KMS-11 (cell line): ENCODE measurements around the gene SDK1.

Source experiments
- H2AFZ ChIP-seq: fragments of 200-600 bp; sonication (generic); 2 replicates; pipeline ENCODE4 v1.6.1; 2016; ENCODE audit warnings: antibody characterized with exemption, mixed run types, low read depth
- H3K27ac ChIP-seq: fragments of 200-600 bp; sonication (generic); 2 replicates; pipeline ENCODE4 v1.6.1; 2016; ENCODE audit warnings: mild to moderate bottlenecking, mixed run types
- H3K27me3 ChIP-seq: fragments of 200-600 bp; sonication (generic); 2 replicates; pipeline ENCODE4 v1.6.1; 2017; ENCODE audit warnings: mild to moderate bottlenecking, low read depth, mixed run types, moderate library complexity; ENCODE audit not compliant: insufficient read depth
- H3K36me3 ChIP-seq: fragments of 200-600 bp; sonication (generic); 2 replicates; pipeline ENCODE4 v1.6.1; 2017; ENCODE audit warnings: mild to moderate bottlenecking, mixed run types; ENCODE audit not compliant: insufficient read depth
- H3K4me1 ChIP-seq: fragments of 200-600 bp; sonication (generic); 2 replicates; pipeline ENCODE4 v1.6.1; 2016; ENCODE audit warnings: mild to moderate bottlenecking, low read depth, mixed run types; ENCODE audit not compliant: poor library complexity, severe bottlenecking
- H3K4me2 ChIP-seq: fragments of 200-600 bp; sonication (generic); 2 replicates; pipeline ENCODE4 v1.7.0; 2016; ENCODE audit warnings: mild to moderate bottlenecking, mixed run types
- H3K4me3 ChIP-seq: fragments of 200-600 bp; sonication (generic); IDR thresholded peaks from 2 replicates; pipeline ENCODE4 v1.6.1; 2017; ENCODE audit warnings: low read depth, low read length, mixed read lengths; ENCODE audit not compliant: insufficient read depth
- H3K79me2 ChIP-seq: fragments of 200-600 bp; sonication (generic); 2 replicates; pipeline ENCODE4 v1.6.1; 2016; ENCODE audit warnings: low read depth, mixed run types; ENCODE audit not compliant: insufficient read depth
- H3K9ac ChIP-seq: fragments of 200-600 bp; sonication (generic); 2 replicates; pipeline ENCODE4 v1.6.1; 2016; ENCODE audit warnings: mild to moderate bottlenecking, mixed run types
- H4K20me1 ChIP-seq: fragments of 200-600 bp; sonication (generic); 2 replicates; pipeline ENCODE4 v1.6.1; 2016; ENCODE audit warnings: mild to moderate bottlenecking, mixed run types; ENCODE audit not compliant: insufficient read depth
- CTCF ChIP-seq: fragments of 200-600 bp; sonication (generic); conservative IDR thresholded peaks from 2 replicates; pipeline ENCODE4 v1.6.1; 2017; ENCODE audit warnings: low read depth, mild to moderate bottlenecking, antibody characterized with exemption, low read length, moderate library complexity, mixed read lengths

SDK1 gene

GRCh38 chr7:4169455-4169854 lies 868.4 kb downstream of the SDK1 start:
- H3K27ac ChIP-seq, result no peak overlapping the region
- H3K4me1 ChIP-seq, result no peaks in the 10 kb centered on the region
- peaks cover 4% of the 10 kb centered on the region; the same call in 1 of the 2 replicates for H3K27me3 ChIP-seq
- no peaks in the 10 kb centered on the region for H3K36me3 ChIP-seq
- H4K20me1 ChIP-seq, result no peaks in the 10 kb centered on the region
- H3K4me2 ChIP-seq, result no peak overlapping the region
- TF ChIP-seq CTCF, result no peak
- no peak overlapping the region for H3K9ac ChIP-seq
- H2AFZ ChIP-seq, result no peak overlapping the region
- no peaks in the 10 kb centered on the region for H3K79me2 ChIP-seq
- H3K4me3 ChIP-seq, result no peak overlapping the region

- H4K20me1 ChIP-seq, result no peaks in the 10 kb centered on the region
- no peaks in the 10 kb centered on the region for H3K79me2 ChIP-seq
- no peak overlapping the region for H3K27ac ChIP-seq
- no peak for TF ChIP-seq CTCF
- H3K36me3 ChIP-seq, result no peaks in the 10 kb centered on the region
- H3K4me1 ChIP-seq, result no peaks in the 10 kb centered on the region
- no peak overlapping the region for H3K4me2 ChIP-seq
- H3K9ac ChIP-seq, result no peak overlapping the region
- no peak overlapping the region for H3K4me3 ChIP-seq
- H3K27me3 ChIP-seq, result peaks cover 4% of the 10 kb centered on the region; the same call in 1 of the 2 replicates
- H2AFZ ChIP-seq, result no peak overlapping the region
Measured at GRCh38 chr7:4170997-4171786, 870.1 kb downstream of the SDK1 start.

GRCh38 chr7:4172883-4173282 lies 871.8 kb downstream of the SDK1 start:
- TF ChIP-seq CTCF, result no peak
- no peak overlapping the region for H3K27ac ChIP-seq
- H4K20me1 ChIP-seq, result no peaks in the 10 kb centered on the region

GRCh38 chr7:4173615-4174014 lies 872.6 kb downstream of the SDK1 start:
- no peak overlapping the region for H2AFZ ChIP-seq
- H3K79me2 ChIP-seq, result no peaks in the 10 kb centered on the region
- peaks cover 3% of the 10 kb centered on the region; the same call in 1 of the 2 replicates for H3K27me3 ChIP-seq
- no peak overlapping the region for H3K4me2 ChIP-seq
- TF ChIP-seq CTCF, result no peak
- H4K20me1 ChIP-seq, result no peaks in the 10 kb centered on the region
- no peaks in the 10 kb centered on the region for H3K36me3 ChIP-seq
- no peak overlapping the region for H3K27ac ChIP-seq
- H3K4me3 ChIP-seq, result no peak overlapping the region
- H3K9ac ChIP-seq, result no peak overlapping the region
- H3K4me1 ChIP-seq, result no peaks in the 10 kb centered on the region

More at GRCh38 chr7:4172883-4173282, 871.8 kb downstream of the SDK1 start:
- no peaks in the 10 kb centered on the region for H3K36me3 ChIP-seq
- H2AFZ ChIP-seq, result no peak overlapping the region
- H3K4me3 ChIP-seq, result no peak overlapping the region
- H3K4me2 ChIP-seq, result no peak overlapping the region
- no peak overlapping the region for H3K9ac ChIP-seq
- no peaks in the 10 kb centered on the region for H3K79me2 ChIP-seq
- no peaks in the 10 kb centered on the region for H3K4me1 ChIP-seq
- H3K27me3 ChIP-seq, result peaks cover 4% of the 10 kb centered on the region; the same call in 1 of the 2 replicates
